Large intestine (tissue), 3 donors: ENCODE data around the gene TFF2. TPM values are rescaled to one million over a fixed set of nuclear protein-coding genes. Genes with fewer than 3 reads are reported as not detected.
A peak's percentile ranks its signal among the peaks of the same experiment; 100 is the strongest.

Experiments
- DNase-seq, 2 donors: peaks; one replicate each; pipeline versions ENCODE4 v3.0.0 to v3.0.0-alpha.2; 2013
- H3K27ac ChIP-seq: one replicate; pipeline ENCODE4 v1.5.1; 2013; ENCODE audit warnings: low read length
- H3K27me3 ChIP-seq: 2 replicates; pipeline ENCODE4 v1.6.1; 2013; ENCODE audit warnings: low read length; ENCODE audit not compliant: control insufficient read depth, insufficient read depth
- H3K36me3 ChIP-seq: 2 replicates; pipeline ENCODE4 v1.6.1; 2013; ENCODE audit warnings: low read length; ENCODE audit not compliant: control insufficient read depth, insufficient read depth
- H3K4me1 ChIP-seq: one replicate; pipeline ENCODE4 v1.6.1; 2013; ENCODE audit warnings: low read length; ENCODE audit not compliant: control insufficient read depth, insufficient read depth
- H3K4me3 ChIP-seq: one replicate; pipeline ENCODE4 v1.5.1; 2013; ENCODE audit warnings: low read length
- H3K9me3 ChIP-seq: one replicate; pipeline ENCODE4 v1.6.1; 2013; ENCODE audit warnings: mild to moderate bottlenecking, low read depth, low read length, moderate library complexity; ENCODE audit not compliant: control insufficient read depth
- WGBS: methylation state at CpG from one replicate; pipeline ENCODE4 v1.1.5; 2013; ENCODE audit warnings: low lambda C conversion rate; ENCODE audit not compliant: insufficient coverage; 5-methylcytosine and 5-hydroxymethylcytosine counted together
- polyA plus RNA-seq: library from polyadenylated mRNA; unstranded; fragments of 120-200 nt; gene quantifications from one replicate; pipeline ENCODE4 v1.2.1, GENCODE V29; 2013

TFF2 gene
- polyA plus RNA-seq, 1 donor = 0.12 TPM

GRCh38 chr21:42391297-42391696 lies 40.5 kb upstream of the TFF2 start:
- no CpG with 5 or more reads among the region's 5 CpGs for WGBS
- DNase-seq = no peak

GRCh38 chr21:42390696-42391095 lies 39.9 kb upstream of the TFF2 start:
- 100% methylated on average over 1 of the region's 2 CpGs for WGBS
- Histone ChIP-seq H3K36me3 (no peaks in the 10 kb centered on the region), H3K4me3 (no peak overlapping the region), H3K9me3 (no peaks in the 10 kb centered on the region), H3K27me3 (no peaks in the 10 kb centered on the region), H3K4me1 (peaks cover 43% of the 10 kb centered on the region), H3K27ac (no peak overlapping the region)
- DNase-seq = no peak

More at GRCh38 chr21:42391297-42391696, 40.5 kb upstream of the TFF2 start:
- Histone ChIP-seq H3K4me3 (no peak overlapping the region), H3K4me1 (peaks cover 38% of the 10 kb centered on the region), H3K36me3 (no peaks in the 10 kb centered on the region), H3K9me3 (no peaks in the 10 kb centered on the region), H3K27ac (no peak overlapping the region), H3K27me3 (no peaks in the 10 kb centered on the region)

GRCh38 chr21:42390193-42390592 lies 39.4 kb upstream of the TFF2 start:
- Histone ChIP-seq H3K27ac (peak overlapping the region; percentile 86), H3K36me3 (no peaks in the 10 kb centered on the region), H3K9me3 (no peaks in the 10 kb centered on the region), H3K4me3 (no peak overlapping the region), H3K27me3 (no peaks in the 10 kb centered on the region), H3K4me1 (peaks cover 48% of the 10 kb centered on the region)
- 83% methylated on average over 1 of the region's 5 CpGs for WGBS
- DNase-seq = no peak

- Histone ChIP-seq H3K36me3 (no peaks in the 10 kb centered on the region), H3K4me1 (peaks cover 53% of the 10 kb centered on the region), H3K27me3 (no peaks in the 10 kb centered on the region), H3K27ac (peak overlapping the region; percentile 86), H3K4me3 (peak overlapping the region; percentile 10), H3K9me3 (no peaks in the 10 kb centered on the region)
- no CpG with 5 or more reads among the region's 6 CpGs for WGBS
- DNase-seq = peak; percentile 43 to 75
These were observed 38.6 kb upstream of the TFF2 start for GRCh38 chr21:42389449-42389835.

- peak; percentile 78 to 90 for DNase-seq
- Histone ChIP-seq H3K36me3 (no peaks in the 10 kb centered on the region), H3K4me1 (peaks cover 58% of the 10 kb centered on the region), H3K27ac (peak overlapping the region; percentile 86), H3K9me3 (no peaks in the 10 kb centered on the region), H3K27me3 (no peaks in the 10 kb centered on the region), H3K4me3 (peak overlapping the region; percentile 10)
- WGBS = no CpG with 5 or more reads among the region's 20 CpGs
These were observed 38.1 kb upstream of the TFF2 start for GRCh38 chr21:42388740-42389448.

GRCh38 chr21:42387843-42388340 lies 37.1 kb upstream of the TFF2 start:
- 100% methylated on average over 2 of the region's 6 CpGs for WGBS
- Histone ChIP-seq H3K27me3 (no peaks in the 10 kb centered on the region), H3K27ac (peak overlapping the region; percentile 98), H3K4me3 (no peak overlapping the region), H3K36me3 (no peaks in the 10 kb centered on the region), H3K9me3 (no peaks in the 10 kb centered on the region), H3K4me1 (peaks cover 67% of the 10 kb centered on the region)
- no peak for DNase-seq

- no peak for DNase-seq
- no peaks in the 10 kb centered on the region for H3K9me3 ChIP-seq
- no CpG with 5 or more reads among the region's 3 CpGs for WGBS
- no peaks in the 10 kb centered on the region for H3K36me3 ChIP-seq
- H3K27ac ChIP-seq = peak overlapping the region; percentile 98
- peaks cover 67% of the 10 kb centered on the region for H3K4me1 ChIP-seq
- no peaks in the 10 kb centered on the region for H3K27me3 ChIP-seq
- H3K4me3 ChIP-seq = no peak overlapping the region
These were observed 36.4 kb upstream of the TFF2 start for GRCh38 chr21:42387164-42387563.

- Histone ChIP-seq H3K27ac (peak overlapping the region; percentile 98), H3K4me3 (no peak overlapping the region), H3K9me3 (no peaks in the 10 kb centered on the region), H3K4me1 (peaks cover 67% of the 10 kb centered on the region), H3K27me3 (no peaks in the 10 kb centered on the region), H3K36me3 (no peaks in the 10 kb centered on the region)
- no CpG with 5 or more reads among the region's 11 CpGs for WGBS
- peak; percentile 89 to 94 for DNase-seq
These were observed 35.3 kb upstream of the TFF2 start for GRCh38 chr21:42386034-42386591.

- no peak overlapping the region for H3K4me3 ChIP-seq
- H3K9me3 ChIP-seq = no peaks in the 10 kb centered on the region
- peaks cover 67% of the 10 kb centered on the region for H3K4me1 ChIP-seq
- H3K27me3 ChIP-seq = no peaks in the 10 kb centered on the region
- peak overlapping the region; percentile 98 for H3K27ac ChIP-seq
- DNase-seq = no peak
- no CpG with 5 or more reads among the region's 5 CpGs for WGBS
- H3K36me3 ChIP-seq = no peaks in the 10 kb centered on the region
These were observed 34.8 kb upstream of the TFF2 start for GRCh38 chr21:42385619-42386018.

GRCh38 chr21:42384989-42385388 lies 34.2 kb upstream of the TFF2 start:
- H3K27ac ChIP-seq = peak overlapping the region; percentile 98
- peaks cover 65% of the 10 kb centered on the region for H3K4me1 ChIP-seq
- no peaks in the 10 kb centered on the region for H3K27me3 ChIP-seq
- no peak overlapping the region for H3K4me3 ChIP-seq
- no CpG with 5 or more reads among the region's 2 CpGs for WGBS
- DNase-seq = peak; percentile 86 to 95
- H3K36me3 ChIP-seq = no peaks in the 10 kb centered on the region
- no peaks in the 10 kb centered on the region for H3K9me3 ChIP-seq
